Lower leg skin (tissue), 3 donors: ENCODE results near the gene ISL1.

ENCODE experiments used
- CTCF ChIP-seq, 3 donors: fragments of 450-650 bp; IDR thresholded peaks; one replicate each; pipeline ENCODE4 v1.5.1; 2016; ENCODE audit warnings: antibody characterized with exemption in 3 of 3, mild to moderate bottlenecking in 3 of 3, moderate library complexity in 2 of 3
- POLR2A ChIP-seq, 2 donors: fragments of 450-650 bp; IDR thresholded peaks; one replicate each; pipeline ENCODE4 v1.6.1; 2016 to 2017; ENCODE audit warnings: antibody characterized with exemption in 2 of 2, mild to moderate bottlenecking in 1 of 2, moderate library complexity in 1 of 2

- no peak for TF ChIP-seq CTCF (IDR thresholded peaks at IDR 0.05)
- no peak for TF ChIP-seq POLR2A (IDR thresholded peaks at IDR 0.05)
Measured at GRCh38 chr5:51380603-51381207, 2.5 kb upstream of the ISL1 start.
